ENCODE data around the gene TMEM131L.
A peak's percentile ranks its signal among the peaks of the same experiment; 100 is the strongest.
"Not testable (repeated sequence)": the region's sequence is repeated elsewhere in the genome, so short reads cannot be mapped to it uniquely, and the experiment has no call there.

The TMEM131L gene

DNA sequence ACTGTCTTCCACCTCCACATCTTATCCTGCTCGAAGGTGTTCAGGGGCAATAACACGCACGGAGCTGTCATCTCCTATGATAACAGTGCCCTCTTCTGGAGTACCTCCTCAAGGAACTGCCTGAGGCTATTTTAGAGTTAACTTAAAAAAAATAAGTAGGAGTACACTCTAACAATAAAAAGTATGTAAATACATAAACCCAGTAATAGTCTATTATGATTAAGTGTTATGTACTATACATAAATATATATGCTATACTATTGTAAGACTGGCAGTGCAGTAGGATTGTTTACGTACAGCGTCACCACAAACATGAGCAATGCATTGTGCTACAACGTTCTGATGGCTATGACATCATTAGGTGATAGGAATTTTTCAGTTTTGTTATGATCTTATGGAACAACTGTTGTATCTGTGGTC is 183.4 kb downstream of the TMEM131L start:
- peak; percentile 19 for DNase-seq (ENCODE audit: low spot score)

DNA sequence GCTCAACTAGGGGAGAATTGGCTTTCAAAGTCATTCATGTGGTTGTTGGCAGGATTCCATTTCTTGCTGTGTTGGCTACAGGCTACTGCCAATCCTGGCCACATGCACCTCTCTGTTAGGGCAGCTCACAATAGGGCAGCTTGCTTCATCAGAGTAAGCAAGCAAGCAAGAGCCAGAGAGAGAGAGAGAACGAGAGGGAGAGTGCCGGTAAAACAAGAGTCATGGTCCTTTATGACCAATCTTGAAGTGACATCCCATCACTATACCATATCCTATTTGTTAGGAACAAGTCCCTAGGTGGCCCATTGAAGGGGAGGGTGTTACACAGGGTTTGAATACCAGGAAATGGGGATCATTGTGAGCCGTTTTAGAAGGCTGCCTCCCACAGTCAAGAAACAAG is 185.0 kb downstream of the TMEM131L start:
- DNase-seq (ENCODE audit: low spot score) = peak; percentile 17

DNA sequence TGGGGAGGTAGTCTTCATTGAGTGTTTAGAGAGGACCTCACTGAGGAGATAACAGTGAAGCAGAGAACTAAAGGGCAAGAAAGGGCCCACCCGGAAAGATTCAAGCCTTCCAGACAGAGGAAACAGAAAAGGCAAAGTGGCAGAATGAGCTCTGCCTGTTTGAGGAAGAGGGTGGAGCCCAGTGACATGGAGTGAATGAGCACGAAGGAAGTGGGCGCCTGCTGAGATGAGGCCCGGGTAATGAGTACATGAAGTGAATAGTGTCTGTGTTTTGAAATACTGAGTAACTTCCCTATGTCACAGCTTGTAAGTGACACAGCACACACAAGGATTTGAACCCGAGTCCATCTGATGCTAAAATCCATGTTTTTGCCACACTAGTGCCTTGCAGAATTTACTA is 185.4 kb downstream of the TMEM131L start:
- no peak for DNase-seq (ENCODE audit: low spot score)

DNA sequence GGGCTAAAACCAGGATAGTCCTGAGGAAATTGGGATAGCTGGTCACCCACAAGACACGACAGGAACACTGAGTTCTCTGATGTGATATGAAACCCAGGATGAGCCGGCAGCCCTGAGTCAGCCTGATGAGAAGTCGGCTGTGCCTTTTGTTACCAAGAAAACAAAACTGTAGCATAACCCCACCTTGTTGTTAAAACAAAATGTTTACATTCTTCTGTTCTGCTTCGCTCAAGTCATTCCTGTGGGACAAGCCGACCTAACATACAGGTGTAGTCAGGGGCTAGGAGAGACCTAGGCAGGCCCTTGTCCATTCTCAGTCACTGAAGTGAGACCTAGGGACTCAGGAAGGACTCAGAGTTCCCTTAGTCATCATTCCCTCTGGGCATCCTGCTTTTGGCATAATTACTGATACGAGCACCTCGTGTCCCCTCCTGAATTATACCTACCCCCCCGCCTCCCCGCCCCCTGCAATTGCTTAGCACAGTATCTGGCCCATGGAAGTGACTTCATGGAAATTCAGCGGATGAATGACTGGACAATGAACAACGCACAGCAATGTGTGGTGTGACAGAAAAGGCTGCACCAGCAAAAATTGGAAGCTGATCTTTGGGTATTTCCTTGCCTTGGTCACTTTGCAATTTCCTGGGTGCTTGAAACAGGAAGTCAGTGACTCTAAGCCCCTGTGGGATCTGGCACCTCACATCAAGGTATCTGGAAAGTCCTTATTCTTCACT is 186.1 kb downstream of the TMEM131L start:
- no peak for DNase-seq (ENCODE audit: low spot score)

DNA sequence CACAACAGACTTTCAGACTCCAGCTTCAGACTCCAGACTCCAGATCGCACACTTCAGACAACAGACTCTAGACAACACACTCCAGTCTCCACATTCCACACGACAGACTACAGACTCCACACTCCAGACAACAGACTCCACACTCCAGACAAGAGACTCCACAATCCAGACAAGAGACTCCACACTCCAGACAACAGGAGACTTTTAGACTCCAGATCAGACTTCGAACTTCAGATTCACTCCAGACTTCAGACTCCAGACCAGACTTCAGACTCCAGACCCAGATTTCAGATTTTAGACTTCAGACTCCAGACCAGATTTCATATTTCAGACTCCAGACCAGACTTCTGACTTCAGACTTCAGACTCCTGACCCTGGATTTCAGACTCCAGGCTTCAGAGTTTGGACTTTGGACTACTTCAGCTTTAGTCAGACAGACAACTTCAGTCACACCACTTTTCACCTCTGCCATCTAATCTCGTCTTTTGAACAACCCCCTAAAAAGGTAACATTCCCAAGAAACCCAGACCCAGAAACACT is 188.9 kb downstream of the TMEM131L start:
- DNase-seq (ENCODE audit: low spot score) = no peak

DNA sequence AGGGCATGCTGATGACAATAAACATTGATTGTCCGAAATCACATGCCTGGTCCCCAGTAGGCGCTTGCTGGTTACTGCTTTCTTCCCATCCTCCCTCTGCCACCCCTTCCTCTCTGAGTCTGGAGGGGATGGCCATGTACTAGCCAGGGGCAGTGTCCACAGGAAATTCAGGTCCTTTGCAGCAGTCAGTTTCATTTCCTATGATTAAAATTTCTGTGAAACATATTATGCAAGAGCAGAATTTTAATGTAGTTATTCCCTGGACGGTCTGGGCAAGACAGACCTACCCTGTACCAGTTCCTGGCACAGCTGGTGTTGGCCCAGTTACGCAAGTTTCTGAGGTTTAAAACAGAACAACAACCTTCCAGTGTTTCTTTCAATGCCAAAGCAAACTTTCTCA is 189.8 kb downstream of the TMEM131L start:
- DNase-seq (ENCODE audit: low spot score) = no peak

DNA sequence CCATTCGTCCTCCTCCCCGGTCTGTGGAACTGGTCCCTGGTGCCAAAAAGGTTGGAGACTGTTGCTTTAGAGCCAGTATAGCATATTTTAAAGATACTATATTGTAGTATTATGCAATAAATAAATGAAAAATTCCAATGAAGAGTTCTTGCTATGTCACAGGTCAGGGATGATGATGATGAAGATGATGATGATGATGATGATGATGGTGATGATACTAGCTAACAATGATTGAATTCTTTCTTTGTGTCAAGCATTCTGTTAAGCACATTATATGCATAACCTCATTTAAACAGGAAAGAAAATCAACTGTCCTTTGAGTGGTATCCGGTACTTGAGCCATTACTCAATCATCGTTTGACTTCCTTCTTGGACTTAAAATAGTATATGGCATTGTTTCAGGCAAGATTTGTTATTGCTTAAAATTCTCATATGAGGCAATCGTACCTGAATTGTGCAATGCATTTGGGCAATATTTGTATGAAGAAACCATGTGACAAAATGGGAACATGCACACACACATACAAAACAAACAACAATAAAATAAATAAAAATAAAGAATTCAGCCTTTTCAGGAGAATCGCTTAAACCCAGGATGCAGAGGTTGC is 195.2 kb downstream of the TMEM131L start:
- no peak for DNase-seq (ENCODE audit: low spot score)

DNA sequence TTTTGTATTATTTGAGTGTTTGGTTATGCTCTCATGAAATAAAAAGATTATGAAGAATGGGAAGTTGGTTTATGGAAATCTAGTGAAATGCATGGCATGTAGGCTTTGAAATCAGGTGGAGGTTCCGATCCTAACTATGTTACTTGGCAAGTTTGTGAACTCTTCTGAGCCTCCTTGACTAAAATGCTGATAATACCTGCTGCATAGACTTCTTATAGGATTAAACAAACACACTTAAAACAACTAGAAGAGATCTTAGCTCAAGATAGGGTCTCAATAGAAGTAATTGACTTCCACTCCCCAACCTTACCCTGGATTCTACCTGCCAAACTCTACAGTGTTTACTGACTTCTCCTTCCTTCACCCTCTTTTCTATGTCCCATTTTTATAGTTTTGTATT is 195.7 kb downstream of the TMEM131L start:
- no peak for DNase-seq (ENCODE audit: low spot score)

DNA sequence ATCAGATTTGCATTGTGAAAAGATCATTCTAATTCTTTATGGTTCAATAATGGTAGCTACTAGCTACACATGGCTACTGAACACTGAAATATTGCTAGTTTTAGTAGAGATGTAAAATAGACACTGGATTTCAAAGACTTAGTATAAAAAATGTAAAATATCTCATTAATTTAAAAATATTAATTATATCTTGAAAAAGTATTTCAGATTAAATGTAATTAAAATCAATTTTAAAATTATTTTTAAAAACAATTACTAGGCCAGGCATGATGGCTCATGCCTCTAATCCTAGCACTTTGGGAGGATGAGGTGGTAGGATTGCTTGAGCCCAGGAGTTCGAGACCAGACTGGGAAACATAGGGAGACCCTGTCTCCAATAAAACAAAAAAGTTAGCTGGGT is 197.5 kb downstream of the TMEM131L start:
- no peak for DNase-seq (ENCODE audit: low spot score)

DNA sequence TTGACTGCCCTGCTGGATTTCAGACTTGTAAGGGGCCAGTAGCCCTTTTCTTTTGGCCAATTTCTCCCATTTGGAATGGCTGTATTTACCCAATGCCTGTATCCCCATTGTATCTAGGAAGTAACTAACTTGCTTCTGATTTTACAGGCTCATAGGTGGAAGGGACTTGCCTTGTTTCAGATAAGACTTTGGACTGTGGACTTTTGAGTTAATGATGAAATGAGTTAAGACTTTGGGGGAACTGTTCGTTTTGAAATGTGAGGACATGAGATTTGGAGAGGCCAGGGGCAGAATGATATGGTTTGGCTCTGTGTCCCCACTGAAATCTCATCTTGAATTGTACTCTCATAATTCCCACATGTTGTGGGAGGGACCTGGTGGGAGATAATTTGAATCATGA is 200.3 kb downstream of the TMEM131L start:
- DNase-seq (ENCODE audit: low spot score) = not testable (repeated sequence)

DNA sequence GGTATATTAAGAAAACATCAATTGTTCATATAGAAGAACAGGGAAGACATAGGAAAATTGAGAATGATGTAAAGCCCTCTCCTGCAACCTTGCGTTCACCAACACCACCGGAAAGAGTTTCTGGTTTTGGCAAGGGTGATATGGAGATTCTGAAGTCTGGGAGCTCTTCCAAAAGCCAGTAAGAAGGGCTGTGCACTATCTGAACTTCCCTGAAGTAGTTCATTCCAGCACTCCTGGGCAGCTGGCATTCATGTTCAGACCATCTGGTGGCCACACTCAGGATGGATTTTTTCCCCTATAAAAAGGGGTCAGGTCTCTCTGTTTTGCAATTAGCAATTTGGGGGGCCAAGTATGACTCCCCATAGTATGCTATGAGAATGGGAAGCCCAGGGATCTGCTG is 202.5 kb downstream of the TMEM131L start:
- no peak for DNase-seq (ENCODE audit: low spot score)

DNA sequence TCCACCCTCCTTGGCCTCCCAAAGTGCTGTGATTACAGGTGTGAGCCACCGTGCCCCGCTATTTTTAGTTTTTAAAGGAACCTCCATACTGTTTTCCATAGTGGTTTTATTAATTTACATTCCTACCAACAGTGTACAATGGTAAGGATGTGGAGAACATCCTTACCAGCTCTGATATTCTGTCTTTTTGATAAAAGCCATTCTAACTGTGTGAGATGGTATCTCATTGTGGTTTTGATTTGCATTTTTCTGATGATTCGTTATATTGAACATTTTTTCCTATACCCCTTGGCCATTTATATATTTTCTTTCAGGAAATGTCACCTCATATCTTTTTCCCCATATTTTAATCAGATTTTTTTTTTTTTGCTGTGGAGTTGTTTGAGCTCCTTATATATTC is 203.7 kb downstream of the TMEM131L start:
- no peak for DNase-seq (ENCODE audit: low spot score)

DNA sequence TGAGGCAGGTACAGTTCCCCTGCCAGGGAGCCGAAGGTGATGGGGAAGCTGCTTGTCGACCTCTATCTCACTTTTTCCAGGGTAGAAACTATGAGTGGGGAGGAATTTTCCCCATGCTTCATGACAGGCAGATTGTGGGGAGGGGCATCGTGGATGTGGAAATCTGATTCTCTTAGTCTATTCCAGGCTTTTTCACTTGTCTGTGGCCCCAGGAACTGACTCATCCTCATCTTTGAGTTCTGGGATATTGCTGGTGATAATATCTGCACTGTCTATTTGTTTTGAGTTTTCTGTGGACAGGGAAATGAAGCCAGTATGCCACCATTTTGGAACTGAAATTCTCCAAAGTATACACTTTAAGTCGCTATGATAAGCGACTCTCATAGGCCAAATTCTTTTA is 210.3 kb downstream of the TMEM131L start:
- DNase-seq (ENCODE audit: low spot score) = no peak

DNA sequence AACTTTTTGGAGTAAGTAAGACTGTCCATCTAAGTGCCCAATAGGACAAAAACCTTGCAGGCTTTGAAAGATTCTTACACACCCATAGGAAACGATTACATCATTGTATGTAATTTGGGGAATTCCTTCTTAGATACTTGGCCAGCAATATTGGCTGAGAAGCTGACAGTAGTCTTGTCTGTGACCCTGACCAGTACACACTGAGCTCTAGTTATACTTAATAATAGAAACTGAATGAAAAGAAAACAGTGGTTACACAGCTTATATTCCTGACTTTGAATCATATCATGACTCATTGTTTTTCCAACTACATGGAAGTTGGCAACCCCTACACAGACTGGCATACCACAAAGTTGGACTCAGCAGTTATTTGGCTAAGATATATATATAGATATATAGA is 210.8 kb downstream of the TMEM131L start:
- no peak for DNase-seq (ENCODE audit: low spot score)

DNA sequence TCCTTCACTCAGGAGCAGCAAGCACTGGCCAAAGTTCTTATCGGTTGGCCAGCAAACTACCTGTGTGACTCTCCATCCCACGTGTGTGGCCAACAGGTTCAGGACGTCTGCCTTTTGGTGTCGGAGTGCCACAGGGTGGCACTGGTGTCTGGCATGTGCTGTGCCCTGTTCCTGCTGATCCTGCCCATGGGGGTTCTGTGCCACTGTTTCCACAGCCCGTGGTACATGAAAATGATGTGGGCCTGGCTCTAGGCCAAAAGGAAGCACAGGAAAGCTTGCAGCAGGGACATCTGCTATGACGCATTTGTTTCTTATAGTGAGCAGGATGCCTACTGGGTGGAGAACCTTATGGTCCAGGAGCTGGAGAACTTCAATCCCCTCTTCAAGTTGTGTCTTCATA is 213.3 kb downstream of the TMEM131L start:
- no peak for DNase-seq (ENCODE audit: low spot score)

DNA sequence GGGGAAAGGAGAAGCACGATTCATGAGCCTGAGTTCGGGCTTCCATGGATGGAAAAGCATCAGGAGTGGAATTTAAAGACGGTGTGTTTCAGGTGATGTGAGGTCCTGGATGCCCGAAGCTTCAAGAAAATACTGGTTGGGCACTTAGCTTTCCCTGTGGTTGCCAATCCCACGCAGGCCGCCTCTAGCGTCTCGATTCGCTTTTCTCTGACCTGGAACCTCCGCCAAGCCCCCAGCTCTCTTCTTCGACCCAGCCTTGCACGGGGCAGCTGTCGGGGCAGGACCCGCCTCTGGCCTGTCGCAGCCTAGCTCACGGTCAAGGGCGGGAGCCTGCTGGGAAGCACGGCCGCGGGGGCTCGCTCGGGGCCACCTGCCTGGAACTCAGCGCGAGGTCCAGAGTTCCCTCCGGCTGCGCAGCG is 217.6 kb downstream of the TMEM131L start:
- no peak for DNase-seq (ENCODE audit: low spot score)

DNA sequence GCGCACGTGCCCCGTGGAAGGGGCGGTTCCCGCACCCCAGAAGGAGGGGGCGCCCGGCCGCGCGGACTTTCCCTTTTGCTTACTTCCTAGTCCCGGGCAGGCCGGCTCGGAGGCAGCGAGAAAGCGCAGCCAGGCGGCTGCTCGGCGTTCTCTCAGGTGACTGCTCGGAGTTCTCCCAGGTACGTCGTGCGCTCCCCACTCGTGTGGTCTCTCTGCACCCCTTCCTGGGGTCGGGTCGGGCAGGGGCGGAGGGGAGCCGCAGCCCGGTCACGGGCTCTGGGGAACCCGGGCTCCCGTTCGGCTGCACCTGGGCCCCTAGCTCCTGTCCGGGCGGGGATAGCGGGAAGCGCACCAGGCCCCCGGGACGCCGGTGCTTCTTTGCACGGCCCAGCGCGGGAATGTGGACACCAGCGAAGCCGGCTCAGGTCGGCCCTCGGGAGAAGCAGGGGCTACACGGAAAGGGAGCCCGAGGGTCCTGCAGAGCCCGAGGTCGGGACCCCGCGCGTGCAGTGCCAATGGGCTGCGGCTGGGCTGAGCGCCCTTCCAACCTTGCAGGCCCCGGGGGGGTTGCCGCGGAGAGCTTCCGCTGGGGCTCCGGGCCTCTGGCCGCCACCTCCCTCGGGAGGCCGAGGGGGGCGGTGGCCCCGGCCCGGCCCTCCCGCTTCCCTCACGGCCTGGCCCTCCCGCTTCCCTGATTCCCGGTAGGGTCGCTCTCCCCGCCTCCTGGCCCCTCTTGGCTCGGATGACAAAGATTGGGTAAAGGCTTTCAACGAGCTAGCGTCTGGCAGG is 218.2 kb downstream of the TMEM131L start, which contains the start of gene TLR2:
TSS of gene TLR2 (plus strand) at position 99 of the 789 bp plus-strand sequence. CDS start 18,628 bp downstream, outside the sequence.
- no peak for DNase-seq (ENCODE audit: low spot score)

DNA sequence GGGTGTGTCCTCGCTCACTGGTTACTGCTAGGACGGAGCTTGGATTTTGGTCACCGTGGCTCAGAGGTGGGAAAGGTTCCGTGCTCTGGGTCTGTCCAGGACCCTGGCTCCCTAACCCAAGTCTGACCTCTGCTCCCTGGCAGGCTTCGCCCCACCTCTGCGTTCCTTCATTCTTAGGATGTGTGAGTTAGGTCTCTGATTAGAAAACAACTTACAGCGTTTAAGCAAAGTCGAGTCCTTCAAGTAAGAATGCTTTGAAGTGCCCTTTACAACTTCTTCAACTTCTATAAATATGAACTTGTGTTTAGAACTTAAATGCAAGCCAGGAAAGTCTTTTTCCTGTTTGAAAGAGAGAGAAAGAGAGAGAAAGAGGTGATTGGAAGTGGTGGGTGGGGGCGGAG is 218.8 kb downstream of the TMEM131L start:
- no peak for DNase-seq (ENCODE audit: low spot score)

Measured in cerebellar cortex (tissue), 1 donor.